HFF-Myc (cell line): ENCODE results near the gene PDE10A.

Source experiments
- DNase-seq: peaks from one replicate; pipeline ENCODE4 v3.0.0-alpha.2; 2011; ENCODE audit warnings: low read depth; ENCODE audit errors: extremely low read depth
- H3K4me3 ChIP-seq: replicated peaks from 2 replicates; pipeline ENCODE4 v1.5.1; 2011; ENCODE audit warnings: low read depth, mild to moderate bottlenecking, control low read depth, low read length
- TF ChIP-seq, protein P1 (sequence below): IDR thresholded peaks from 2 replicates; pipeline ENCODE4 v1.5.1; 2012; ENCODE audit warnings: mild to moderate bottlenecking, low read depth, low read length, control low read depth; ENCODE audit errors: missing control alignments

PDE10A gene

GRCh38 chr6:165701564-165702354 is 38.7 kb upstream of the PDE10A start:
- TF ChIP-seq, protein P1, sequence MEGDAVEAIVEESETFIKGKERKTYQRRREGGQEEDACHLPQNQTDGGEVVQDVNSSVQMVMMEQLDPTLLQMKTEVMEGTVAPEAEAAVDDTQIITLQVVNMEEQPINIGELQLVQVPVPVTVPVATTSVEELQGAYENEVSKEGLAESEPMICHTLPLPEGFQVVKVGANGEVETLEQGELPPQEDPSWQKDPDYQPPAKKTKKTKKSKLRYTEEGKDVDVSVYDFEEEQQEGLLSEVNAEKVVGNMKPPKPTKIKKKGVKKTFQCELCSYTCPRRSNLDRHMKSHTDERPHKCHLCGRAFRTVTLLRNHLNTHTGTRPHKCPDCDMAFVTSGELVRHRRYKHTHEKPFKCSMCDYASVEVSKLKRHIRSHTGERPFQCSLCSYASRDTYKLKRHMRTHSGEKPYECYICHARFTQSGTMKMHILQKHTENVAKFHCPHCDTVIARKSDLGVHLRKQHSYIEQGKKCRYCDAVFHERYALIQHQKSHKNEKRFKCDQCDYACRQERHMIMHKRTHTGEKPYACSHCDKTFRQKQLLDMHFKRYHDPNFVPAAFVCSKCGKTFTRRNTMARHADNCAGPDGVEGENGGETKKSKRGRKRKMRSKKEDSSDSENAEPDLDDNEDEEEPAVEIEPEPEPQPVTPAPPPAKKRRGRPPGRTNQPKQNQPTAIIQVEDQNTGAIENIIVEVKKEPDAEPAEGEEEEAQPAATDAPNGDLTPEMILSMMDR = no peak
- no peak overlapping the region for H3K4me3 ChIP-seq
- no peak for DNase-seq

DNA sequence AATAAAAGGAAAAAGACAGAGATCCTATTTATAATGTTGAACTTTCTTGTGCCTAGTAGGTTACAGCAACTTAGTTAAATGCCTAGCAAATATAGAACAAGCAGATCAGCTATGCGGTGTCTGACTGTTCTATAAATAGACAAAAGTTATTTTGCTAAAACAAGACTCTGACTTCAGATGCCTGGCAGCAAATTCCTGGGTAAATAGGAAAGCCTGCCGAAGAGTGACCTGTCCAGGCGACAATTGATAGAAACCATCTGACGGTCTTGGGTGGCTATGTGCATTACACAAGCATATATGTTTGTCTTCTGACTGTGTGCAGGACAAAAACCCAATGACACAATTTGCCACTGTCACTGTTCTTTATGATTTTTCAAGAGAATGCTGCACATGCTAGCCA is 38.0 kb upstream of the PDE10A start:
- H3K4me3 ChIP-seq = no peak overlapping the region
- TF ChIP-seq, protein P1 = no peak
- no peak for DNase-seq

DNA sequence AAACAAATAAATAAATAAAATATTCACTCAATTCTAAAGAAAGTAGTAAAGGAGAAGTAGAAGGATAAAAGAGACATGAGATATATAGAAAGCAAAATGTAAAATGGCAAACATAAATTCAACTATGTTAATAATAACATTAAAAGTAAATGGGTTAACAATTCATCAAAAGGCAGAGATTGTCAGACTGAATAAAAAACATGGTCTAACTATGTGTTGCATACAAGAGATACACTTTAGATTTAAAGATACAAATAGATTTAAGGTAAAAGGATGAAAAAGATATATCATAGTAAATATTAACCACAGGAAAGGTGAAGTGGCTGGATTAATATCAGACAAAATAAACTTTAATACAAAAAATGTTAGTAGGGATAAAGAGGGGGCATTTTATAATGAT is 35.8 kb upstream of the PDE10A start:
- TF ChIP-seq, protein P1 = no peak
- H3K4me3 ChIP-seq = no peak overlapping the region
- no peak for DNase-seq

GRCh38 chr6:165697171-165697570 is 34.1 kb upstream of the PDE10A start:
- TF ChIP-seq, protein P1 = no peak
- DNase-seq = no peak
- no peak overlapping the region for H3K4me3 ChIP-seq

- H3K4me3 ChIP-seq = no peak overlapping the region
- DNase-seq = no peak
- TF ChIP-seq, protein P1 = no peak
Observed at GRCh38 chr6:165695722-165696515, 32.9 kb upstream of the PDE10A start.

DNA sequence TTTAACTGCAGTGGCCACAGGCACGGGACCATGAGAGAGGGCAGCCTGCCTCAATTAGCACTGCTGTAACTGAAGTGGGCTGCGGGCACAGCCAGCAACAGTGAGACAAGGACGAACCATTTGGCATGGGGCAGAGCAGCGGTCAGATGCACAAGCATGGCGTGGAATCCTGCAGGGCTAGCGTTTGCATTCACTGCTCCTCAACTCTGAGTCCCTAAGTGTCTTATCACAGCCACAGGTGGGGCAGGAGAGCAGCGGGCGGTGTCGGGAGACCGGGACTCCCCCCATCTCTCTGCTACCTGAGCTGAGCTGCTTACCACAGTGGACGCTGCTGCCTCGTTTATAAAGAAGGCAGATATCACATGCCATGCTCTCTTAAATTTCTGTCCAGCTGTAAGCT is 31.3 kb upstream of the PDE10A start:
- TF ChIP-seq, protein P1 = no peak

More for the DNA sequence above, 31.3 kb upstream of the PDE10A start:
- H3K4me3 ChIP-seq = no peak overlapping the region
- no peak for DNase-seq
